Effector CD8-positive, alpha-beta T cell (primary cell): Measurements from ENCODE around the gene ZBTB9.

Source experiments
- DNase-seq: peaks from one replicate; lab custom pipeline; 2025; lab: John Stamatoyannopoulos, UW
- total RNA-seq, 4 experiments: gene quantifications; one replicate each; lab custom pipeline; 2026; lab: John Stamatoyannopoulos, UW

The ZBTB9 gene, protein sequence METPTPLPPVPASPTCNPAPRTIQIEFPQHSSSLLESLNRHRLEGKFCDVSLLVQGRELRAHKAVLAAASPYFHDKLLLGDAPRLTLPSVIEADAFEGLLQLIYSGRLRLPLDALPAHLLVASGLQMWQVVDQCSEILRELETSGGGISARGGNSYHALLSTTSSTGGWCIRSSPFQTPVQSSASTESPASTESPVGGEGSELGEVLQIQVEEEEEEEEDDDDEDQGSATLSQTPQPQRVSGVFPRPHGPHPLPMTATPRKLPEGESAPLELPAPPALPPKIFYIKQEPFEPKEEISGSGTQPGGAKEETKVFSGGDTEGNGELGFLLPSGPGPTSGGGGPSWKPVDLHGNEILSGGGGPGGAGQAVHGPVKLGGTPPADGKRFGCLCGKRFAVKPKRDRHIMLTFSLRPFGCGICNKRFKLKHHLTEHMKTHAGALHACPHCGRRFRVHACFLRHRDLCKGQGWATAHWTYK
- 17.7 to 26.6 (median 19.4) reads per million in 4 experiments for total RNA-seq

DNA sequence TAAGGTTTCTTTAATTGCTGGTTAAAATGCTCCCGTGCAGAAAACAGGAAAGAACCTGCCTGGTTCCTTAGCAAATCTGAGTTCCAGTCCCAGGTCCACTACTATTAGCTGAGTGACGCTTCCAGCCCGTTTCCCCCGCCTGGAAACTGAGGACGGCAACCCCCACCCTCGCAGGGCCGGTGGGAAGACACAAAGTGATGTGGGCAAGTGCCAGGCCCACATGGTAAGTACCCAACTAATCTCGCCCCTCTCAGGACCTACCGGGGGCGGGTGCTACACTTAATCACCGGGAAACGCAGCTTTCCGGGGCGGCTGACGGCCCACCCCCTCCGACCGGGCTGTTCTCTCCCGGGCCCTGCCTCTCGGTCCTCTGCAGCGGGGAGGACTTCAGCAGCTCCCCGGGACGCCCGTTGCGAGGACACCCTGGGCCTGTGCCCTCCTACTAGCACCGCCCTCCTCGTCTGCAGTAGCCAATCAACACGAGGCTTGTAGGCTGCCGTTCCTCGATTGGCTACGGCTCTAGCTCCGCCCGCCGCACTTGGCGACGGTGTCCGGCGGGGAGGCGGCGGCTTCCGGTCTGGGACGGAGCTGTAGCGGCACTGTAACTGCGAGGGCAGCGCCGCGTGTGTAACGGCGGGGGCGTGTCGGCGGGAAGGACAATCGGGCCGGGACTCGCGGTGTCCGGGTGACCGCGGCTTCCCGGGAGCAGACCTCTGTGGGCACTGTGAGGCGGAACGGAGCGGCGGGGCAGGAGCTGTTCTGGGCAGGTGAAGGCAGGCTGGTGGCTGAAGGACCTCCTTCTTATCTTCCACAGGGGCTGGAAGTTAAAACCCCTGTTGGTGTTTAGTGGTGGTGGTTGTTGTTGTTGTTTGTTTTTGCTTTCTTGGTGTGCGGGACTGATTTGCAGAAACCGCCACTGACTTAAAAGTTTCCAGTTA lies at the start of gene ZBTB9:
TSS of gene ZBTB9 (plus strand) at position 568 of the 938 bp plus-strand sequence. CDS start 525 bp downstream, outside the sequence.
- peak; percentile 89 for DNase-seq

DNA sequence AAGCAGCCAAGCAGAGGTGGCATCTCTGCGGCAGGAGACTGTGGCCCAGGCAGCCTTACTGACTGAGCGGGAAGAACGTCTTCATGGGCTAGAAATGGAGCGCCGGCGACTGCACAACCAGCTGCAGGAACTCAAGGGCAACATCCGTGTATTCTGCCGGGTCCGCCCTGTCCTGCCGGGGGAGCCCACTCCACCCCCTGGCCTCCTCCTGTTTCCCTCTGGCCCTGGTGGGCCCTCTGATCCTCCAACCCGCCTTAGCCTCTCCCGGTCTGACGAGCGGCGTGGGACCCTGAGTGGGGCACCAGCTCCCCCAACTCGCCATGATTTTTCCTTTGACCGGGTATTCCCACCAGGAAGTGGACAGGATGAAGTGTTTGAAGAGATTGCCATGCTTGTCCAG lies 49.5 kb upstream of the ZBTB9 start:
- DNase-seq: no peak

DNA sequence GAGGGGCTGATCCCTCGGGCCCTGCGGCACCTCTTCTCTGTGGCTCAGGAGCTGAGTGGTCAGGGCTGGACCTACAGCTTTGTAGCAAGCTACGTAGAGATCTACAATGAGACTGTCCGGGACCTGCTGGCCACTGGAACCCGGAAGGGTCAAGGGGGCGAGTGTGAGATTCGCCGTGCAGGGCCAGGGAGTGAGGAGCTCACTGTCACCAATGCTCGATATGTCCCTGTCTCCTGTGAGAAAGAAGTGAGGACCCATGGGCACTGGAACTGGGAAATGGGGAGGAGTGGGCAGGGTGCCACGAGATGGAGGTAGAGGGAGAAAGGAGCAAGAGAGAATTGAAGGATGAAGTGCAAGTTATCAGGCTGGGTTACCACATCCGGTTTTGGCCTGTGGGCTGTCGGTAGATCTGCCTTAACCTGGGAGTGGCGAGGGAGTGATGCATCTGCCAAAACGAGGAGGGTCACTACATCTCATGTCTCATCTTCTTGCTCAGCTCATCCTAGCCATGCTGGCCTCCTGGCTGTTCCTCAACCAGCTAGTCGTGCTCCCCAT lies 48.9 kb upstream of the ZBTB9 start:
- no peak for DNase-seq

DNA sequence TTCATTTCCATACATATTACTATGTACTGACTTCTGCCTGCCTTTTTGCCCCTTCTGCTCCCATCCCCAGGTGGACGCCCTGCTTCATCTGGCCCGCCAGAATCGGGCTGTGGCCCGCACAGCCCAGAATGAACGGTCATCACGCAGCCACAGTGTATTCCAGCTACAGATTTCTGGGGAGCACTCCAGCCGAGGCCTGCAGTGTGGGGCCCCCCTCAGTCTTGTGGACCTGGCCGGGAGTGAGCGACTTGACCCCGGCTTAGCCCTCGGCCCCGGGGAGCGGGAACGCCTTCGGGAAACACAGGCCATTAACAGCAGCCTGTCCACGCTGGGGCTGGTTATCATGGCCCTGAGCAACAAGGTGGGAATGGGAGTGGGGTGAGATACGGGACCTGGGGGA lies 48.2 kb upstream of the ZBTB9 start:
- DNase-seq: no peak

DNA sequence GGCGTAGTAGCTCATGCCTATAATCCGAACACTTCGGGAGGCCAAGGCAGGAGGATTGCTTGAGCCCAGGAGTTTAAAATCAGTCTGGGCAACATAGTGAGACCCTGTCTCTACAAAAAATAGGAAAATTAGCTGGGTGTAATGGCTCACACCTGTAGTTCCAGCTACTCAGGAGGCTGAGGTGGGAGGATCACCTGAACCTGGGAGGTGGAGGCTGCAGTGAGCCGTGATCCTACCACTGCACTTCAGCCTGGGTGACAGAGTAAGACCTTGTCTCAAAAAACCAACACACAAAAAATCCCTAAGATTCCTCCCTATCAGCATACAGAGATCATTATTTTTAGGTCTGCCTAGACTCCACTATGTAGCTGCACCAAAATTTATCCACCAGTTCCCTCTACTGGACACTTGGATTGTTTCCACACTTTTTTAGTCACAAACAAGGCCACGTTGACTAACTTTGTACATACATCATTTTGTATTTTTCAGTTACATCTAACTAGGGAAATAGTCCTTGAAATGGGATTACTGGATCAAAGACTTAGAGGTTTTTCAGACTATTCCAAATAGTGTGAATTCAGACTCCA lies 47.2 kb upstream of the ZBTB9 start:
- DNase-seq: no peak

DNA sequence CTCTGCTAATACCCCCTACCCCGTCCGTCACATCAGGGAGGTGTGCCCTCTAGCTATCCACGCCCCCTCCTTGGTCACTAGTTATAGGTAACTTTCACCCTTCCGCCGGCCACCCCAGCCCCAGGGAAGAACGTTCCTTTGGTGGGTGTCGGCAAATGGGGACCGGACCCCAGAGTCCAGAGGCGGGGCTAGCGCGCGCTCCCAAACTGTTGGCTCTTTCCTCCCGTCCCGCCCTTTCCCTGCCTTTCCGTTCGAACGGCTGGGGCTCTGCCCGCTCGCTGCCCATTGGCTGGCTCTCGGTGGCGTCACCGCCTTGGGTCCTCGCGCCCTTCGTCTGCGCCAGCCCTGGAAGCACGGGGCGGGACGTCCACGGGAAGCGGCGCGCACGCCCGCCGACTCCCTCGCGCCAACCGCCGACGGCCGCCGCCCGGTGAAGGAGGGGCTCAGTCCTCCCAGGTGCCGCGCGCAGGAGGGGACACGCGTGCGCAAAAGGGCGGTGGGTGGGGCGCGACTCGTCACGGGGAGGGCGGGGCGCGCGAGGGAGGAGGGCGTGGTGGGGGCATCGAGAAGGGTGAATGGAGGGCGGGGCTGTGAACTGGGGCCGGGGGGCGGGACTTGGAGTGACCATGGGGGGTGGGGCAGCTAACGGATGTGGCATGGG lies 44.2 kb upstream of the ZBTB9 start:
- DNase-seq: peak; percentile 100

DNA sequence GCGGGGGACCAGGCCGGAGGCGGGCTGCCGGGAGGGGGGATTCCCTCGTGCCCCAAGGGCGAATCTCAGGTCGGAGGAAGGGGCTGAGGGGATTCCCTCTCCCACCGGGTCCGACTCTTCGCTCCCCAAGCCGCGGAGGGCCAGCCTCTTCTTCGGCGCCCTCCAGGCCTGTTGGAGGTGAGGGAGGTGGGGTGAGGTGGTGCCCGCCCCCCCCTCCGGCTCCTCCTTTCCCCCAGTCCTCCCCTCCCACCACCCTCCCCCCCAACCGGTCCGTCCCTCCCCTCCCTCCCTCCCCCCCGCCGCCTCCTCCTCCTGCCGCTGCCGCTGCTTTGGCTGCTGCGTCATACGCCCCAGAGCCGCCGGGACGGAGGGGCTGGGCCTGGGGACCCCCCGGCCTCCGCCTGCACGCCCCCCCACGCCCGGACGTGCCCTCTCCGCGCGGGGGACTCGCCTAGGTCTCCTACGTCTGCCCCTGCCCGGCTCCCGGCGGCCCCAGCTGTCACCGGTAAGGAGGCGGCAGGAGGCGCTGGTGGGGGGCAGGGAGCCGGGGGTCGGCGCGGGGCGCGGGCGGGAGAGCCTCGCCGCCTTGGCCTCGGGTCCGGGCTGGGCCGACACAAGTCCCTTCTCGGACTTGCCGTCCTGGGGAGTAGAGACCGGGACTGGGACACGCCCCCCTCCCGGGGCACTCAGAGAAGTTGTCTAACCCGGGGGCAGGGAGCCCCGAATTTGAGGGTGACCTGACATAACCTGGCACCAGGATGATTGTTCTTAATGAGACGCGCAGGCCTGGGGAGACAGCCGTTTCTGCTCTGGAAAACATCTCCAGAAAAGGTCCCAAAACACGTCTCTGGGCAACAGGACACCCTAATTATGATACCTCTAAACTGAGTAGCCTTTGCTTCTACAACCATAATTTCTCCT lies 43.4 kb upstream of the ZBTB9 start, which contains the start of gene PHF1:
TSS of gene PHF1 (plus strand) at position 304 of the 921 bp plus-strand sequence. CDS start 1,250 bp downstream, outside the sequence.
- peak; percentile 54 for DNase-seq

DNA sequence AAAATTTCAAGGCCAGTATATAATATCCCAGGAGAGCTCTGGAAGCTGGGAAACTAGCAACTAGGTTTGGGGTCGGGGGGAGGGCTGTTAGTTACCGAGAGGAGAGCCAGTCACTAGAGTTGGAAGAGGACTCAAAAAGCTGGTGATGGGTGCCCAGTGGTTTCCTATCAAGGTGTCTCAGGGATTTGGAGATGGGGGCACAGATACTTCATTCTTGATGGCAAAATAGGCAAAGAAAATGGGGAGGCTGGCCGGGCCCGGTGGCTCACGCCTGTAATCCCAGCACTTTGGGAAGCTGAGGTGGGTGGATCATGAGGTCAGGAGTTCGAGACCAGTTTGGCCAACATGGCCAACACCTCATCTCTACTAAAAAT lies 42.8 kb upstream of the ZBTB9 start:
- no peak for DNase-seq

DNA sequence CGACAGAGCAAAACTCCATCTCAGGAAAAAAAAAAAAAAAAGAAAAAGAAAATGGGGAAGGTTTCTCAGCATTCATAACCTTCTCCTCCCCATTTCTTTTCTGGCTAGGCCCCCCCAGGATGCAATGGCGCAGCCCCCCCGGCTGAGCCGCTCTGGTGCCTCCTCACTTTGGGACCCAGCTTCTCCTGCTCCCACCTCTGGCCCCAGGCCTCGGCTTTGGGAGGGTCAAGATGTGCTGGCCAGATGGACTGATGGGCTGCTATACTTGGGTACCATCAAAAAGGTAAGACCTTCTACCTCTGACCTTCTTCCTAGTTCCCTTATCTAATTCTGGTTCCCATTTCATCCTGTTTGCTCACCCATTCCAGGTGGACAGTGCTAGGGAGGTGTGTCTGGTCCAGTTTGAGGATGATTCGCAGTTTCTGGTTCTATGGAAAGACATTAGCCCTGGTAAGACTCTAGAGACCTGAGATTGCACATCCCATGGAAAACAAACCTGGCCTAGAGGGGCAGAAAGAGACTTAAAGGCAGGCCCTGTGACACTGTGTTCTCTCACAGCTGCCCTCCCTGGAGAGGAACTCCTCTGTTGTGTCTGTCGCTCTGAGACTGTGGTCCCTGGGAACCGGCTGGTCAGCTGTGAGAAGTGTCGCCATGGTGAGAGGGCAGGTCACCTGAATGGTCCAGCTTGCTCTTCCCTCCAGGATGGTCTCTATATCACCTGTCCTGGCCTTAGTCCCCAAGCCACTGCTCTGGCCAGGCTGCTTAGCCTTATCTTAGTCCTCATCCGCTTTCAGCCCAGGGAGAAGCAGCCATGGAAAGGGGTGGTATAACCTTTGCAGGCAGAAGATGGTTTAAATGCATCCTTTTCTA lies 42.0 kb upstream of the ZBTB9 start:
- no peak for DNase-seq

DNA sequence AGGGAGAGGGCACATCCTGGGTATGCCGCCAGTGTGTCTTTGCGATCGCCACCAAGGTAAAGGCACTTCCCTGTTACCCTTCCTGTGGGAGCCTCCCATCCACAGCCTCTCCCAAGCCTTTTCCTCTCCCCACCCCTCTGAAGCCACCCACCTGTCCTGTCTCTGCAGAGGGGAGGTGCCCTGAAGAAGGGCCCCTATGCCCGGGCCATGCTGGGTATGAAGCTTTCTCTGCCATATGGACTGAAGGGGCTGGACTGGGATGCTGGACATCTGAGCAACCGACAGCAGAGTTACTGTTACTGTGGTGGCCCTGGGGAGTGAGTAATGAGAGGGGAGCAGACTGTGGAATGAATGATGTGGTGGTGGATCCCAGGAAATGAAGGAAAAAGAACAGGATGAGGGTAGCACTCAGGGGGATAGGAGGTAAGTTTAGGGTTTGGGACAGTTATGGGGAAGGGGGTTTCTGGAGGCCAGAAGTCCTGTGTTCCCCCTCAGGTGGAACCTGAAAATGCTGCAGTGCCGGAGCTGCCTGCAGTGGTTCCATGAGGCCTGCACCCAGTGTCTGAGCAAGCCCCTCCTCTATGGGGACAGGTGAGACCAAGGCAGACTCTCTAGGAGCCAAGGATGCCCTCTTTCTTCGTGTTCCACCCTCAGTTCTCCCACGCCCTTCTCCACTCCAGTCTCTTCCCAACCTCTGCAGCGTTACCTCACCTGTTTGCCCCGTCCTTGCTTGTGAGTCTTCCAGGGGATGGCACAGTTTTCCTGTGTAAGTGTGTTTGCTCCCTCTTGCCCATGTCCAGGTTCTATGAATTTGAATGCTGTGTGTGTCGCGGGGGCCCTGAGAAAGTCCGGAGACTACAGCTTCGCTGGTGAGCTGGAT lies 40.9 kb upstream of the ZBTB9 start:
- no peak for DNase-seq

DNA sequence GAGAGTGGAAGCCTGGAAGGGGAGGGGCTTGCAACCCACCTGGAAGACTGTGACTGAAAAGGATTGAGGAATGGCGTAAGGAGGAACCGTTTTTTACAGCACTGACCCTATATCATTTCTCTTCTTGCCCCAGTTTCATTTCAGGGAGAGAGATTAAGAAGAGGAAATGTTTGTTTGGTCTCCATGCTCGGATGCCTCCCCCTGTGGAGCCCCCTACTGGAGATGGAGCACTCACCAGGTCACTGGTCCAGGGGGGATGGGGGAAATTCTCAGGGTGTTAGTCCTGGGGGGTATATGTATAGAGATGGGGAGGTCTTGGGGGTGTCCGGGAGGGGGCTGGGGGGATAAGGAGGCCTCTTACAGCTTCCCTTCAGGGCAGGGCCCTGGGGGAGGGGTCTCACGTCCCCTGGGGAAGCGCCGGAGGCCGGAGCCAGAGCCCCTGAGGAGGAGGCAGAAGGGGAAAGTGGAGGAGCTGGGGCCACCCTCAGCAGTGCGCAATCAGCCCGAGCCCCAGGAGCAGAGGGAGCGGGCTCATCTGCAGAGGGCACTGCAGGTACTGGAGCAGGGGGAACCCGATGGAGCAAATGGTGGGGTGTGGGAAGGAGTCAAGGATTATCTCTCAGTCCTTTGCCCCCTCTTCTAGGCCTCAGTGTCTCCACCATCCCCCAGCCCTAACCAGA lies 39.6 kb upstream of the ZBTB9 start:
- no peak for DNase-seq

DNA sequence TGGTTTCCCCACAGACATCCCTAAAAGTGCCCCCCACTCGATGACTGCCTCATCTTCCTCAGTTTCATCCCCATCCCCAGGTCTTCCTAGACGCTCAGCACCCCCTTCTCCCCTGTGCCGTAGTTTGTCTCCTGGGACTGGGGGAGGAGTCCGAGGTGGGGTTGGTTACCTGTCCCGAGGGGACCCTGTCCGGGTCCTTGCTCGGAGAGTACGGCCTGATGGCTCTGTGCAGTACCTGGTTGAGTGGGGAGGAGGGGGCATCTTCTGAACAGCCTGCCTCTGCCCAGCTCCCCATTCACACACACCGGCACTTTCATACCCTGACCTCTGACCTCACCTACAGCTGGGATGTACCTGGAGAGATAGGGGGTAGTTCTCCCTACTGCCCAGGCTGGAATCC lies 38.5 kb upstream of the ZBTB9 start:
- no peak for DNase-seq

DNA sequence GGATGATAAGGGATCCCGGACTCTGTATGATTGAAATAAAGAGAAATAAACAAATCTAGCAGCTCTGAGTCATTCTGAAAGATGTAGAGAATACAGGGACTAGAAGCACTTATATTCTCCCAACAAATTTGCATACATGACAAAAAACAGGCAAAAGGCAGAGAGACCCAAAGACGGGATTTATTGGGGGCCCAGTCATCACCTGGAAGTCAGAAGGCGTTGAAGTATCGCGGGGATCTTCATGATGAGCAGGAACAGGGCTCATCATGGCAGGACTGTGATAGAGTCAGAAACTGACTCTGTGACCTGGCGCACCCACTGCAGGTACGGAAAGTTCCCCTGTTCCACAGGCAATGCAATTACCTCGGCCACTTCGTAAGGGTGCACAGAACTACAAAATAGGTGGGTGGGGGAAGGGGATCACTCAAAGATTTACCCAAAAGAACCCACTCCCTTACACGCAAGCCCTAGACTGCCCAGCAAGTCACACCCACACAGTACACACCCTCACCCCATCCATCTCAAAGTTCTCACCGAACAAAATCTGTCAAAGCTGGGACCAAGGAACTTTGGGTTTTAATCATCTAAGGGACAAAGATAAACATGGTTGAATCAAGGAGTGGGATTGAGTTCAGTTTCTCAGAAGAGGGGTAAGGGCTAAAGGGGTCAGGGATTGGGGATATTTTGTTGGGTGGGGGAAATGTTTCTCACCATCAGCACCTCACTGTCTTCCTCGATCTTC lies 37.8 kb upstream of the ZBTB9 start:
- no peak for DNase-seq

DNA sequence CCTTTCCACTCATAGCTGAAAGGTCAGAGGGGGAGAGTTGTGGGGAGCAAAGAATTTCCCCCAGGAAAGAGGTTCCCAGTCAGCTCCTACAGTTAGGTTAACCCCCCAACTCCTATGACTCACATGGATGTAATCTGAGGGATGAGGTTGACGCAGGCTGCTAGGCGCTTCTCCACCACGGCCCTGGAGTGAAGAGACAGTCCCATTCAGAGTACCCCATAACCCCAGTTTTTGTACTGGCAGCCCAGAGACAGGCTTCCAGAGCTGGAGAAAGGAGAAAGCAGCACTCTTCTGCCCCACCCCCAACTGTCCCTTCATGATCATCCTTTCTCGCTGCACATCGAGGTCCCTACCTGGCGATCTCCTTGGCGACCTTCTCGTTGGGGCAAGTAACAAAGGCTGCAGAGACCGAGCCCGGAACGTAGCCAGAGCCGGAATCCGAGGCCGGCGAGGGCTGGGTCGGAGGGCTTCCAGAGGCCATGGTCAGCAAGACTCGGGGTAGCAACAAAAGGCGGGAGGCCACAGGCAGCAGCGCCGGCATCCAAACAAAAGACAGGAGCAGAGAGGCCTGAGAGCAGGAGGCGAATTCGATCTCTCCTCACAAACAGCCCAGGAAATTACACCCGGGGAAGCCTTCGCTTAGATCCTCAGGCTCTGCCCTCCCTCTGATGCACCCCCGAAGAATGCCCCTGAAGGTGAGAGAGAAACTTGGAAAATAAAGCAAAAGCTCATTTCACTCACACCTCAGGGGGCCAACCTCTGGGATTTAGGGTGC lies 37.1 kb upstream of the ZBTB9 start:
- DNase-seq: no peak

DNA sequence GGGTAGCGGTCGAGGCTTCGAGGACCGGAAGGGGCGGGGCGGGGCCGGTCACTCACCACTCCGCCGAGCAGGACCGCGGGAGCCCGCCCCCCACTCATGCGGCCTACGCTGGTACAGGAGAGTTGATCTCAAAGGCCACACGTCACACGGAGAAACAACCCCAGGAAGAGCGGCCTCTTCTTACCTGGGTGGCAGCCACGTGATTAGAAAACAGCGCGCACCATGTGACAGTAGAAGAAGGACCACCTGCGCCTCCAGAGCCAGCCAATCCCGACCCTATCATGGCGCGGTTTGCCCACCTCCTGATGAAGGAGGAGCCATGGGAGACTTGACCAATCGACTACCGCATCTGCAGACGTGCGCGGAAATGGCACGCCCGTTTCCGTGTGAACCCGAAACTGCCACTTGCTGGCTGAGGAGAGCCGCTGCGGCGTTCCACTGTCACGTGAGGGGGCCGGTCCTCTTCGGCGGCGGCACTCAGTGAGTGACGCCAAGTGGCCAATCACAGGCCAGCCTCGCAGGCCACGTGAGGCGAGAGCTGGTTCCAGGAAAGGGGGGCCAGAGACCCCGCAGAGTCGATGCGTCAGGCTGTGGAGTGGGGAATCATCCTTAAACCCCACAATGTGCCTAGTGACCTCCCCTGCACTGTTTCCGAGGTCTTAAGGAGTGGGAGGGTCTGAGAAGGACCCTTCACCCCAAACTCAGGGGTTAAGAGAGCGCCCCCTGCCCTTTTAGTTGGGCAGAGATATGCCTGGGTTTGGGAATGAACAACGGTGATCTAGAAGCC lies 36.3 kb upstream of the ZBTB9 start, which contains the start of gene CUTA:
TSS of gene CUTA (minus strand) at position 205 of the 787 bp plus-strand sequence. CDS start at position 98, 107 bp downstream.
- peak; percentile 97 for DNase-seq
